ENCODE results near the gene FBXO46.

The FBXO46 gene

DNA sequence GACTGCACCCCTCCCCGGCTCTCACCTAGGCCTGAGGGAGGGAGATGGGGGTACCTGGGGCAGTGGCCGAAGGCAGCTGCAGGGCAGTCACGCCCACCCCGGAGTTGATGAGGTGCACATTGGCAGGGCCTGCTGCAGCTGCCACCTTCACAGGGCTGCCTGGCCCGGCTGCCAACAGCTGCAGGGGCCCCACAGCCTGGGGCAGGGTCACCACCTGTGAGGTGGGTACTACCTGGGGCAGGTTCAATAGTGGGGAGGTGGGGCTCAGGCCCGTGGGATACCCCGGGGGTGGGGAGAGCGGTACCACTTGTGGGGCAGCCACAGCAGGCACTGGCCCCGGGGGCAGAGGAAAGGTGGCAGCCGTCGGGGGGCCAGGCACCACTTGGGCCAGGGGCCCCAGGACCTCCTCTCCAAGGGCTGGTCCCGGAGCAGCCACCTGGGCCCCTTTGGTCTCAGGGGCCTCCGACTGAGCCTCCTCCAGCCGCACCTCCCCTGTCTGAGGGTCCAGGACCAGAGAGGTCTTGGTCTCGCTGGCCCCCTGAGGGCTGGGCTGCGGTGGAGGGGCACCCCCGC is 35.7 kb upstream of the FBXO46 start:
- H3K27me3 ChIP-seq (ENCODE audit: control insufficient read depth, low read length) = peaks cover 8% of the 10 kb centered on the region
- H3K79me2 ChIP-seq (ENCODE audit: control insufficient read depth, low read length) = no peaks in the 10 kb centered on the region
- TF ChIP-seq, protein P1, sequence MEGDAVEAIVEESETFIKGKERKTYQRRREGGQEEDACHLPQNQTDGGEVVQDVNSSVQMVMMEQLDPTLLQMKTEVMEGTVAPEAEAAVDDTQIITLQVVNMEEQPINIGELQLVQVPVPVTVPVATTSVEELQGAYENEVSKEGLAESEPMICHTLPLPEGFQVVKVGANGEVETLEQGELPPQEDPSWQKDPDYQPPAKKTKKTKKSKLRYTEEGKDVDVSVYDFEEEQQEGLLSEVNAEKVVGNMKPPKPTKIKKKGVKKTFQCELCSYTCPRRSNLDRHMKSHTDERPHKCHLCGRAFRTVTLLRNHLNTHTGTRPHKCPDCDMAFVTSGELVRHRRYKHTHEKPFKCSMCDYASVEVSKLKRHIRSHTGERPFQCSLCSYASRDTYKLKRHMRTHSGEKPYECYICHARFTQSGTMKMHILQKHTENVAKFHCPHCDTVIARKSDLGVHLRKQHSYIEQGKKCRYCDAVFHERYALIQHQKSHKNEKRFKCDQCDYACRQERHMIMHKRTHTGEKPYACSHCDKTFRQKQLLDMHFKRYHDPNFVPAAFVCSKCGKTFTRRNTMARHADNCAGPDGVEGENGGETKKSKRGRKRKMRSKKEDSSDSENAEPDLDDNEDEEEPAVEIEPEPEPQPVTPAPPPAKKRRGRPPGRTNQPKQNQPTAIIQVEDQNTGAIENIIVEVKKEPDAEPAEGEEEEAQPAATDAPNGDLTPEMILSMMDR (IDR thresholded peaks at IDR 0.05; ENCODE audit: low read depth, low read length, poor library complexity, severe bottlenecking) = no peak
- no peak for TF ChIP-seq EZH2phosphoT487 (IDR thresholded peaks at IDR 0.05; ENCODE audit: borderline replicate concordance, low read length)
- no peak overlapping the region for H3K27ac ChIP-seq (ENCODE audit: low read depth, low read length)
- H3K4me3 ChIP-seq (ENCODE audit: low read length) = no peak overlapping the region
- H3K36me3 ChIP-seq (ENCODE audit: control insufficient read depth, low read length) = no peaks in the 10 kb centered on the region
- H3K9me2 ChIP-seq (replicated peaks; ENCODE audit: control insufficient read depth, low read length) = no peaks in the 10 kb centered on the region
- H3K9me3 ChIP-seq (ENCODE audit: control insufficient read depth, insufficient read depth, low read length) = no peaks in the 10 kb centered on the region
- no peak overlapping the region for H3K4me2 ChIP-seq (ENCODE audit: low read length)
- H4K20me1 ChIP-seq (ENCODE audit: control insufficient read depth, insufficient read depth, low read depth, low read length) = no peaks in the 10 kb centered on the region
- H3F3A ChIP-seq (ENCODE audit: control insufficient read depth, insufficient read depth) = no peaks in the 10 kb centered on the region
- H3K4me1 ChIP-seq (ENCODE audit: control insufficient read depth, low read length) = peaks cover 19% of the 10 kb centered on the region

DNA sequence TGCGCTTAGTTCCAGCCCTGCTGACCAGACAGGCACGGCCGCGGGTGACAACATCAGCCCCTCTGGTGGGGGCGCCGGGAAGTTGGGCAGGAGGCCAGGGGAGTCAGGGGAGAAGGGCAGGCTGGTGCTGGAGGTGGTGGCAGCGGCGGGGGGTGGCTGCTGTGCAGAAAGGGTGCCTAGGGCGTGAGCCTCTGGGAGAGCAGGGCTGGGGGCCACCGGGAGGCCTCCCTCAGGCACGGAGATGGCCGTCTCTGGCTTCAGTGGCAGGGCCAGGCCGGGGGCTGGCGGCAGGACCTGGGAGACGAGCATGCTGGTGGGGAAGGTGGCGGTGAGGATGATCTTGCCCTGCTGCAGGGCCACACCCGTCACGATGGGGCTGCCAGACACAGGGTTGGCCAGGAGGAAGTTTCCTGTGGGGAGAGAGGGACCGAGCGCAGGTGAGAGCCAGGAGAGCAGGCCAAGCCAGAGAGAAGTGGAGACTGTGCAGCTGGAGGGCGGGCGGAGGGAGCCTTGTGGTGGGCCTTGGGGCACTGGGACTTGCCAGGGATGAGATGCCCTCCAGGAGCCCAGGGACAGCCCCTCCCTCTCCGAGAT is 35.1 kb upstream of the FBXO46 start:
- H3K79me2 ChIP-seq (ENCODE audit: control insufficient read depth, low read length) = no peaks in the 10 kb centered on the region
- H3K4me2 ChIP-seq (ENCODE audit: low read length) = no peak overlapping the region
- H3K36me3 ChIP-seq (ENCODE audit: control insufficient read depth, low read length) = no peaks in the 10 kb centered on the region
- no peaks in the 10 kb centered on the region for H3K9me3 ChIP-seq (ENCODE audit: control insufficient read depth, insufficient read depth, low read length)
- TF ChIP-seq, protein P1 (IDR thresholded peaks at IDR 0.05; ENCODE audit: low read depth, low read length, poor library complexity, severe bottlenecking) = no peak
- TF ChIP-seq EZH2phosphoT487 (IDR thresholded peaks at IDR 0.05; ENCODE audit: borderline replicate concordance, low read length) = no peak
- H3K27me3 ChIP-seq (ENCODE audit: control insufficient read depth, low read length) = peaks cover 8% of the 10 kb centered on the region
- H3F3A ChIP-seq (ENCODE audit: control insufficient read depth, insufficient read depth) = no peaks in the 10 kb centered on the region
- no peak overlapping the region for H3K4me3 ChIP-seq (ENCODE audit: low read length)
- H4K20me1 ChIP-seq (ENCODE audit: control insufficient read depth, insufficient read depth, low read depth, low read length) = no peaks in the 10 kb centered on the region
- H3K9me2 ChIP-seq (replicated peaks; ENCODE audit: control insufficient read depth, low read length) = no peaks in the 10 kb centered on the region
- H3K4me1 ChIP-seq (ENCODE audit: control insufficient read depth, low read length) = peaks cover 15% of the 10 kb centered on the region
- H3K27ac ChIP-seq (ENCODE audit: low read depth, low read length) = no peak overlapping the region

DNA sequence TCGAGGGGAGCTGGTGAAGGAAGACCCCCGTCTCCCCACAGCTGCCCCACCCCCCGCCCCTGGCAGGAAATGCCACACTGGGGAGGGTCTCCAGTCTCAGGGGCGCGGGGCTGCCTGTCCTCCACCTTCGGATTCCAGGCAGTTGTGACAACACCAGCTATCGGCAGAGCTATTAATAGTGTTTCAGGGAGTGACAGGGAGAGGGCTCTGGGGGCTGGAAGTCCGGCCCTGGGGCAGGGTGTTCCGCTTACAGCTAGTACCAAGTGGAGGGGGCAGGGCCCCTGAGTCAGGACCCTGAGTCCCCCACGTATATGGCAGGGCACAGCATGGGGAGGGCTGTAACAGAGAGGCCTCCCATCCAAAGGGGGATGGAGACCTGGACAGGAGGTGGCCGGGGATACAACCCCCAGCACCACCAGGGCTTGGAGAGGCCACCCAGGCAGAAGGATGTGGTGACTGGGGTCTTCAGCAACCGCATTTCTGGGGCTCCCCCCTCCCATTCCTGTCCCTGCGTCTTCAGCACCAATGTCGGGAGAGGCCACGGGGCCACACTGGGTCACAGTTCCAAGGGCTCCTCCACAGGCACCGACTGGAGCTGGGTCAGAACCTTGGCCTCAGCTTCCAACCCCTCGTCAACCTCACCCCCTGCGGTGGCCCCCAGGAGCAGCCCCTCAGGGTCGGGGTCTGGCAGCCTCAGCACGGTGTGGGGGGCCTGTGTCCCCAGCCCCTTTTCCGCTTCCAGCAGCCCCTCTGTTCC is 34.4 kb upstream of the FBXO46 start:
- Histone ChIP-seq H3K4me2 (ENCODE audit: low read length) (no peak overlapping the region), H3K9me2 (replicated peaks; ENCODE audit: control insufficient read depth, low read length) (no peaks in the 10 kb centered on the region), H3K36me3 (ENCODE audit: control insufficient read depth, low read length) (no peaks in the 10 kb centered on the region), H4K20me1 (ENCODE audit: control insufficient read depth, insufficient read depth, low read depth, low read length) (no peaks in the 10 kb centered on the region), H3K4me1 (ENCODE audit: control insufficient read depth, low read length) (peaks cover 14% of the 10 kb centered on the region), H3K79me2 (ENCODE audit: control insufficient read depth, low read length) (no peaks in the 10 kb centered on the region), H3K27ac (ENCODE audit: low read depth, low read length) (no peak overlapping the region), H3K9me3 (ENCODE audit: control insufficient read depth, insufficient read depth, low read length) (no peaks in the 10 kb centered on the region), H3K4me3 (ENCODE audit: low read length) (no peak overlapping the region), H3F3A (ENCODE audit: control insufficient read depth, insufficient read depth) (no peaks in the 10 kb centered on the region), H3K27me3 (ENCODE audit: control insufficient read depth, low read length) (peaks cover 8% of the 10 kb centered on the region)
- TF ChIP-seq EZH2phosphoT487 (IDR thresholded peaks at IDR 0.05; ENCODE audit: borderline replicate concordance, low read length) = no peak
- TF ChIP-seq, protein P1 (IDR thresholded peaks at IDR 0.05; ENCODE audit: low read depth, low read length, poor library complexity, severe bottlenecking) = no peak
